ENCODE results near the gene CMIP. TPM values are rescaled to one million over a fixed set of nuclear protein-coding genes. Genes with fewer than 3 reads are reported as not detected.

CMIP gene
- polyA plus RNA-seq, 1 of the 3 experiments (the other 2 are of a cell fraction): 5.4 TPM

DNA sequence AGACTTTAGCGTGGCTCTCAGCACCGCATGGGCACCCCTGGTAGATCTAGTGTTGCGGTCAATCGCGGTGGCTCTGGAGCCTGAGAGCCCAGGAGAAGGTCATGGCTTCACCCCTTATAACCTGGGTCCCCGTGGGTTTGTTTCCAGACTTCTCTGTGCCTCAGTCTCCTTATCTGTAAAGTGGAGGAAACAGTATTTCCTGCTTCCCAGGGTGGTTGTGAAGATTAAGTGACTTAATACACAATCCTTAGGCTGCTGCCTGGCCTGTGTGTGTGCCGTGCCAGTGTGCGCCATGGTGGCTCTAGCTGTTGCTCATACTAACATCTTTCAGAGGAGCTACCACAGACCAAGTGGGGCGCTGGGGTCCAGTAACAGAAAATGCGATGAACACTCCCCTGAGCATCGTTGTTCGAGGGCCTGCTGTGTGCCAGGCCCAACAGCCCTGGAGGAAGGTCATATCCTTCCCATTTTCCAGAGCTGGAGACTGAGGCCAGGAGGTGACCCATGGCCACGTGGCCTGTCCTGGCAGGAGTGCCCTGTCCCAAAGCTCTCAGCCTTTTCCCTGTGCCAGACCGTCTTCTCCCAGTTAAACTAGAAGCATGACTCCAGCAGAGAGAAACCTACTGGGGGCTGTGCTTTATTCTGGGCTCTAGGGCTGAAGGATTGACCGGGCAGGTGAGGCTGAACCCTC lies 70.1 kb downstream of the CMIP start:
- Histone ChIP-seq H3K36me3 (replicated peaks in 1 of 2; ENCODE audit: control insufficient read depth in 1 of 2, insufficient read depth in 2 of 2, low read length in 1 of 2) (no peaks in the 10 kb centered on the region), H4K20me1 (ENCODE audit: insufficient read depth) (no peaks in the 10 kb centered on the region), H3K9ac (no peak overlapping the region), H3K27ac (ENCODE audit: low read depth in 2 of 2, low read length in 1 of 2) (peak overlapping the region in 1 of 2 experiments; percentile 98; a peak in 2 of 4 replicates), H3K27me3 (ENCODE audit: insufficient read depth) (no peaks in the 10 kb centered on the region), H3F3A (replicated peaks; ENCODE audit: insufficient read depth) (peaks cover 10% of the 10 kb centered on the region), H3K4me1 (ENCODE audit: control insufficient read depth in 1 of 2, insufficient read depth in 2 of 2, low read depth in 1 of 2, low read length in 1 of 2) (peaks cover 0 to 29% of the 10 kb centered on the region in 2 experiments; a peak in 1 of 4 replicates), H3K9me3 (no peaks in the 10 kb centered on the region), H2AFZ (ENCODE audit: low read depth) (no peak overlapping the region), H3K79me2 (ENCODE audit: insufficient read depth) (peaks cover 23% of the 10 kb centered on the region), H3K4me2 (no peak overlapping the region), H3K4me3 (ENCODE audit: low read depth in 2 of 2, low read length in 1 of 2) (no peak overlapping the region), H3K9me2 (no peaks in the 10 kb centered on the region)
- TF ChIP-seq CTCF (IDR thresholded peaks at IDR 0.05): no peak
- TF ChIP-seq NRF1 (IDR thresholded peaks at IDR 0.05; ENCODE audit: low read depth, low read length): no peak
- TF ChIP-seq GATA2 (CRISPR knock-in tag; IDR thresholded peaks at IDR 0.05): no peak
- no peak for TF ChIP-seq ZBTB33 (IDR thresholded peaks at IDR 0.05; ENCODE audit: borderline replicate concordance, low read depth)
- no peak for TF ChIP-seq PBX3 (IDR thresholded peaks at IDR 0.05)
- no peak for TF ChIP-seq RAD21 (IDR thresholded peaks at IDR 0.05; ENCODE audit: low read length)
- TF ChIP-seq, protein P1, sequence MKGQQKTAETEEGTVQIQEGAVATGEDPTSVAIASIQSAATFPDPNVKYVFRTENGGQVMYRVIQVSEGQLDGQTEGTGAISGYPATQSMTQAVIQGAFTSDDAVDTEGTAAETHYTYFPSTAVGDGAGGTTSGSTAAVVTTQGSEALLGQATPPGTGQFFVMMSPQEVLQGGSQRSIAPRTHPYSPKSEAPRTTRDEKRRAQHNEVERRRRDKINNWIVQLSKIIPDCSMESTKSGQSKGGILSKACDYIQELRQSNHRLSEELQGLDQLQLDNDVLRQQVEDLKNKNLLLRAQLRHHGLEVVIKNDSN (IDR thresholded peaks at IDR 0.05; ENCODE audit: borderline replicate concordance, low read depth): no peak
- TF ChIP-seq, protein P2, sequence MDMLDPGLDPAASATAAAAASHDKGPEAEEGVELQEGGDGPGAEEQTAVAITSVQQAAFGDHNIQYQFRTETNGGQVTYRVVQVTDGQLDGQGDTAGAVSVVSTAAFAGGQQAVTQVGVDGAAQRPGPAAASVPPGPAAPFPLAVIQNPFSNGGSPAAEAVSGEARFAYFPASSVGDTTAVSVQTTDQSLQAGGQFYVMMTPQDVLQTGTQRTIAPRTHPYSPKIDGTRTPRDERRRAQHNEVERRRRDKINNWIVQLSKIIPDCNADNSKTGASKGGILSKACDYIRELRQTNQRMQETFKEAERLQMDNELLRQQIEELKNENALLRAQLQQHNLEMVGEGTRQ (IDR thresholded peaks at IDR 0.05; ENCODE audit: borderline replicate concordance, low read depth, low read length): no peak
- TF ChIP-seq SIN3A (IDR thresholded peaks at IDR 0.05; ENCODE audit: borderline replicate concordance, low read depth, low read length): no peak
- no peak for TF ChIP-seq GABPA (IDR thresholded peaks at IDR 0.05; ENCODE audit: low read depth)
- ChIA-PET POLR2A (interaction anchor here (1.7 to 2.5 kb wide), 4 partner anchors 25 to 96 kb away, joined by 5 to 8 read pairs (median 8); no protein-coding TSS in a partner anchor), CTCF (interaction anchor here (1.0 to 3.0 kb wide), 2 partner anchors 71 to 111 kb away, joined by 3 to 10 read pairs; no protein-coding TSS in a partner anchor)
- WGBS (ENCODE audit: low lambda C conversion rate): 95% methylated on average over 13 of the region's 15 CpGs
- no peak for DNase-seq

Data from SK-N-SH (cell line).